Tibial artery (tissue), 4 donors: ENCODE results near the gene MBD4.

Source experiments
- DNase-seq, 2 donors: peaks; one replicate each; pipeline ENCODE4 v3.0.0-alpha.2; 2019
- H3K27ac ChIP-seq, 2 donors: fragments of 200-600 bp; sonication (generic) in 1 of 2; 1 replicate in 1 of 2; 2 replicates in 1 of 2; pipeline ENCODE4 v1.5.1; 2018 to 2019; ENCODE audit warnings: mild to moderate bottlenecking in 1 of 2
- H3K27me3 ChIP-seq, 2 donors: fragments of 200-600 bp; sonication (generic) in 1 of 2; one replicate each; pipeline versions ENCODE4 v1.5.1 to v1.6.0; 2016 to 2019
- H3K36me3 ChIP-seq, 3 donors: fragments of 200-600 bp; sonication (generic) in 2 of 3; one replicate each; pipeline ENCODE4 v1.5.1; 2016 to 2019; ENCODE audit warnings: mild to moderate bottlenecking in 2 of 3
- H3K4me1 ChIP-seq, 4 donors: fragments of 200-600 bp; sonication (generic) in 2 of 4; 1 replicate in 3 of 4; 2 replicates in 1 of 4; pipeline ENCODE4 v1.5.1; 2016 to 2019
- H3K4me3 ChIP-seq, 2 donors: fragments of 200-600 bp; sonication (generic) in 1 of 2; 1 replicate in 1 of 2; 2 replicates in 1 of 2; pipeline ENCODE4 v1.5.1; 2018 to 2019; ENCODE audit warnings: mild to moderate bottlenecking in 2 of 2
- H3K9me3 ChIP-seq, 3 donors: fragments of 200-600 bp; sonication (generic) in 1 of 3; one replicate each; pipeline ENCODE4 v1.5.1; 2016 to 2019
- intact Hi-C: fragments of 100-400 bp; cut with DNase I; formaldehyde crosslinking; loops from one replicate; pipeline ENCODE4 v1.15.0; 2023; ENCODE audit warnings: low total_unique reads
- TF ChIP-seq, protein P1 (sequence below), 2 experiments: fragments of 200-600 bp in 1 of 2; fragments of 450-650 bp in 1 of 2; IDR thresholded peaks; one replicate each; pipeline ENCODE4 v1.5.1; 2017 to 2019; ENCODE audit warnings: antibody characterized with exemption in 2 of 2, mild to moderate bottlenecking in 1 of 2, moderate library complexity in 1 of 2

The MBD4 gene

DNA sequence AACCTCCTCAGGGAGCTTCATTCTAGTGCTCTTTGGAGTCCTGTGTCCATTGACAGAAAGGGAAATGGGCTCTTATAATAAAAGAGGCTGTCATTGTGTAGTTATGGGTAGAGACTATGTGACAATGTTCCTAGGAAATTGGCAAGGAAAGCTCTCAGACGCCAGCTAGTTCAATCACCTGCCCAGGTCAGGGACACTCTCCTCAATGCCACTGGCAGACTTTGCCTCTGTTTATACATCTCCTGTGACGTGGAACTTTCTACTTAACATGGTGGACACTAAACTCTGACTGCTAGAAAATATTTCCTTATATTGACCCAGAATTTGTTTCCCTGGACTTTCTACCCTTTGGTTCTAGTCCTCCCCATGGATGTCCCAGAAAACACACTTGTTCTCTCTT lies 14.1 kb downstream of the MBD4 start:
- TF ChIP-seq, protein P1, sequence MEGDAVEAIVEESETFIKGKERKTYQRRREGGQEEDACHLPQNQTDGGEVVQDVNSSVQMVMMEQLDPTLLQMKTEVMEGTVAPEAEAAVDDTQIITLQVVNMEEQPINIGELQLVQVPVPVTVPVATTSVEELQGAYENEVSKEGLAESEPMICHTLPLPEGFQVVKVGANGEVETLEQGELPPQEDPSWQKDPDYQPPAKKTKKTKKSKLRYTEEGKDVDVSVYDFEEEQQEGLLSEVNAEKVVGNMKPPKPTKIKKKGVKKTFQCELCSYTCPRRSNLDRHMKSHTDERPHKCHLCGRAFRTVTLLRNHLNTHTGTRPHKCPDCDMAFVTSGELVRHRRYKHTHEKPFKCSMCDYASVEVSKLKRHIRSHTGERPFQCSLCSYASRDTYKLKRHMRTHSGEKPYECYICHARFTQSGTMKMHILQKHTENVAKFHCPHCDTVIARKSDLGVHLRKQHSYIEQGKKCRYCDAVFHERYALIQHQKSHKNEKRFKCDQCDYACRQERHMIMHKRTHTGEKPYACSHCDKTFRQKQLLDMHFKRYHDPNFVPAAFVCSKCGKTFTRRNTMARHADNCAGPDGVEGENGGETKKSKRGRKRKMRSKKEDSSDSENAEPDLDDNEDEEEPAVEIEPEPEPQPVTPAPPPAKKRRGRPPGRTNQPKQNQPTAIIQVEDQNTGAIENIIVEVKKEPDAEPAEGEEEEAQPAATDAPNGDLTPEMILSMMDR (IDR thresholded peaks at IDR 0.05) = no peak
- intact Hi-C loops = no loop called here
- Histone ChIP-seq H3K27me3 (peaks cover 0 to 8% of the 10 kb centered on the region in 2 donors), H3K36me3 (peaks cover 0 to 3% (median 2%) of the 10 kb centered on the region in 3 donors), H3K4me3 (no peak overlapping the region), H3K4me1 (peaks cover 0 to 14% (median 9%) of the 10 kb centered on the region in 4 donors), H3K27ac (no peak overlapping the region), H3K9me3 (no peaks in the 10 kb centered on the region)
- no peak for DNase-seq

DNA sequence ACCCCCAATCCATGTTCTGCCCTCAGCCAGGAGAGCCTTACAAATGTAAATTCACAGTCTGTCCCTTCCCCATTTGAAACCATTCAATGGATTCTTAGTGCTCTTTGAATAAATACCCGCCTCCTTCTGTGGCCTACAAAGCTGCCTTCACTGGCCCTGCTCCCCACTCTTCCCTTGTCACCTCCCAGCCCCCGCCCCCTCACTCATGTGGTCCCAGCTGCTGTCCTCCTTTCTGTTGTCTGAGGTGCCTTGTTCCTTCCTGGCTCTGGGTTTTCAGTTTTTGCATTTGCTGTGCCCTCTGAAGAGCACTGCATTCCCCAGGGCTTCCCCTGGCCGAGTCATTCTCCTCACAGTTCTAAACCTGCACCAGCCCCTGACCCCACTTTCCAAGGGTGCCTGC lies 14.5 kb downstream of the MBD4 start:
- Histone ChIP-seq H3K27ac (no peak overlapping the region), H3K27me3 (peaks cover 0 to 8% of the 10 kb centered on the region in 2 donors), H3K4me1 (peaks cover 0 to 14% (median 9%) of the 10 kb centered on the region in 4 donors), H3K36me3 (no peaks in the 10 kb centered on the region), H3K4me3 (no peak overlapping the region), H3K9me3 (no peaks in the 10 kb centered on the region)
- TF ChIP-seq, protein P1 (IDR thresholded peaks at IDR 0.05) = no peak
- no peak for DNase-seq
- intact Hi-C loops = no loop called here

DNA sequence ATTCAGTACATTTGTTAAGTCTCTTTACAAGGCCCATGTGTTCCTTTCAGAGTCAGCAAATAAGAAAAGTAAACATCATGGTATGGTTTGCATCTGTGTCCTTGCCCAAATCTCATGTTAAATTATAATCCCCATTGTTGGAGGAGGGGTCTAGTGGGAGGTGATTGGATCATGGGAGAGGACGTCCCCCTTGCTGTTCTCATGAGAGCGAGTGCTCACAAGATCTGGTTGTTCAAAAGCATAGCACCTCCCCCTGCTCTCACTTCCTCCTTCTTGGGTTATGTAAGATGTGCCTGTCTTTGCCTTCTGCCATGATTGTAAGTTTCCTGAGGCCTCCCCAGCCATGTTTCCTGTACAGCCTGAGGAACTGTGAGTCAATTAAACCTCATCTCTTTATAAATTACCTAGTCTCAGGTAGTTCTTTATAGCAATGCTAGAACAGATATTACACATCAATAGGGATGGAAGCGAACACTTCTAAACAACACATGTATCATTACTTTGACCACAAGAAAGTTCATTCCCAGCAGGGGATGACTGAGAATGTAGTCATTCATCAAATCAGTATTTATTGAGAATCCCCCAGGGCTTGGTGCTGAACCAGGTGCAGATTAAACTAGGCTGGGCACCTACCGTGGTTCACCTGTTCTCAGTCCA lies 15.4 kb downstream of the MBD4 start:
- TF ChIP-seq, protein P1 (IDR thresholded peaks at IDR 0.05) = no peak
- Histone ChIP-seq H3K4me3 (no peak overlapping the region), H3K27me3 (peaks cover 0 to 8% of the 10 kb centered on the region in 2 donors), H3K36me3 (no peaks in the 10 kb centered on the region), H3K27ac (no peak overlapping the region), H3K4me1 (peaks cover 0 to 14% (median 9%) of the 10 kb centered on the region in 4 donors), H3K9me3 (no peaks in the 10 kb centered on the region)
- intact Hi-C loops = no loop called here
- DNase-seq = peak in 1 of 2 donors; percentile 12

DNA sequence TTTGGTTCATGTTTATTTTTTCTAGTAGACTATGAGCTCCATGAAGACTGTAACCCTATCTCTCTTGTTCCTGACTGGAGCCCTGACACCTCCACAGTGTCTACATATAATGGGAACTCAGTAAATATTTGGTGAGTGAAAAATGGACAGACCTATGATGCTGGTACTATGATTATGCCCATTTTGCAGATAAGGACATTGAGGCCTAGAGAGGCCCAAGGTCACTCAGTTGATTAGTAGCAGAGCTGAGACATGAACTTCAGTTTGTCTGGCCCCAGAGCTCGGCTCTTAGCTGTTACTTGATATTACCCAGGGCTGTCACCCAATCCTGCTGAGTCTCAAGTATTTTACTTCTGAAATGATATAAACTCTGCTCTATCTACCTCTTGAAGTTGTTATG lies 16.9 kb downstream of the MBD4 start:
- Histone ChIP-seq H3K4me1 (peaks cover 0 to 4% (median 2%) of the 10 kb centered on the region in 4 donors), H3K4me3 (no peak overlapping the region), H3K36me3 (no peaks in the 10 kb centered on the region), H3K27ac (no peak overlapping the region), H3K9me3 (no peaks in the 10 kb centered on the region), H3K27me3 (peaks cover 0 to 8% of the 10 kb centered on the region in 2 donors)
- TF ChIP-seq, protein P1 (IDR thresholded peaks at IDR 0.05) = no peak
- intact Hi-C loops = no loop called here
- DNase-seq = no peak

DNA sequence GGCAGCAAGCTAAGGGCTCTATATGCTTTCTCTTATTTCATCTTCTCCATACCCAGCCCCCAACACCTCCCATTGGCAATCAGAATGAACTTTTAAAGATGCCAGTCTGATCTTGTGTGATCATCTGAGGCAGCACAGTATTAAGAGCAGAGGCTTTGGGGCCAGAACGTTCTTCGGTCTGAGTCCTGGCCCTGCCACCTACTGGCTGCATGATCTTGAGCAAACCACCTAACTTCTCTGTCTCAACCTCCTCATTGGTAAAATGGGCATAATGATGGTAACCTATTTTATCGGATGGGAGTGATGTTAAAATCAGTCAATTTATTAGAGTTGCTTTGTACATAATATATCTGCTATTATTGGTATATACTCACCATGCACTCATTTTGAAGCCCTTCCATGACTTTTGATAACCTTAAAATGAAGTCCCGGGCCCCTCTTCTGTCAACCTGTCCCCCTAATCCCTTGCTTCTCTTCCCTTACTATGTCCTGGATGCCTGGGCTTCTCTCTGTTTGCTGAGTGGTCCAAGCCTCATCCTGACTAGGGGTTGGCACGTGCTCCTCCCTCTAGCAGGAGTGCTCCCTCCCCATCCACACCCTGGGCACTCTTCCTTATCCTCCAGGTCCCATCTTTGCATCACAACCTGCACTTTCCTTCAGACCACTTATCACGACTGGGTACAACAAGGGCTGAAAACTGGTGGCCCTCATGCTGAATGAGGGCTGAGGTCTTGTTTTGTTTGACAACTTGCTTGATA lies 17.6 kb downstream of the MBD4 start:
- DNase-seq = peak in 1 of 2 donors; percentile 28
- intact Hi-C loops = no loop called here

More for the DNA sequence above, 17.6 kb downstream of the MBD4 start:
- H3K9me3 ChIP-seq = no peaks in the 10 kb centered on the region
- TF ChIP-seq, protein P1 (IDR thresholded peaks at IDR 0.05) = no peak
- H3K4me1 ChIP-seq = no peaks in the 10 kb centered on the region
- H3K27me3 ChIP-seq = peaks cover 0 to 8% of the 10 kb centered on the region in 2 donors
- H3K4me3 ChIP-seq = no peak overlapping the region
- no peaks in the 10 kb centered on the region for H3K36me3 ChIP-seq
- H3K27ac ChIP-seq = no peak overlapping the region
